22Rv1 (cell line): Measurements from ENCODE around the gene ODAD4.
A peak's percentile ranks its signal among the peaks of the same experiment; 100 is the strongest.

Source experiments
- H3K27ac ChIP-seq: fragments of 450-650 bp; 2 replicates; pipeline ENCODE4 v1.5.1; 2017
- CTCF ChIP-seq: fragments of 450-650 bp; IDR thresholded peaks from 2 replicates; pipeline ENCODE4 v1.5.1; 2017; ENCODE audit warnings: mild to moderate bottlenecking
- ZFX ChIP-seq: fragments of 450-650 bp; IDR thresholded peaks from 2 replicates; pipeline ENCODE4 v1.6.1; 2017; ENCODE audit warnings: antibody characterized with exemption, borderline replicate concordance

Gene ODAD4

GRCh38 chr17:41985919-41986318, 55.5 kb downstream of the ODAD4 start:
- TF ChIP-seq CTCF (no peak), ZFX (no peak)
- H3K27ac ChIP-seq: no peak overlapping the region

DNA sequence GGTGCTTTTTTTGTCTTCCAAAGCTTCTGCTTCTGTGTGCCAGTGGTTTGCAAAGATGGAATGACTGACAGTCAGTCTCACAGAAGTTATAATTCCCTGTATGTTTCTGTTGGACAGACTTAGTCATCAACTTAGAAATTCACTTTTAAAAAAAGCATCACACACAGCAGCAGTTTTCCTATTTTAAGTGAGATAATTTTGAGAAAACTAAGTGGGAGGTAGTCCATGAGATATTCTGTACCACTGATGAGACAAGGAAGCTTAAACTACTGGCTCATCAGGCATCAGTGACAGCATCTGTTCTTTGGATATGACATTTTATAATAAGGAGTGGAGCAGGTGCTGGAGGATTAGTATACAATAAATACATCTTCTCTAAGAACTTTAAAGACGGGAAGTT, 56.2 kb downstream of the ODAD4 start:
- TF ChIP-seq ZFX (no peak), CTCF (no peak)
- H3K27ac ChIP-seq: no peak overlapping the region

- H3K27ac ChIP-seq: no peak overlapping the region
Observed at GRCh38 chr17:41987642-41988041, 57.2 kb downstream of the ODAD4 start.

DNA sequence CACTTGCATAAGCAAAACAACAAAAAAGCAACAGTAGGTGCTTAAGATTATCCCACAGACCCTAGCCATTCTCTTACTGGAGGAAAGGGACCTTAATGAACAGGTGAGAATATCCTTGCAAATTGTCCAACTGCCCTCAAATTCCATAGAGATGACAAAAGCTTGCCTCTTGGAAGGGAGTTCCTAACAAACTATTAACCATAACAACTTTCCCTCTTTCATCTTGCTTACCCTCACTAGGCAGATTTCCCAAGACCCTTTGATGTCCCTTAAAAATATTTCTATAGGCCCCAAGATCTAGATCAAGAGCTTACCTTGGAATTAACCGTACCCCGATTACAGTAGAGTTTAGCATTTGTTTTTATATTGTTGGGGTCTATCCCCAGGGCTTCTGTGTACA, 58.0 kb downstream of the ODAD4 start:
- TF ChIP-seq ZFX (no peak), CTCF (no peak)
- 0 out of 2 replicates have a peak overlapping the region, but pooled peaks have one; percentile 53 for H3K27ac ChIP-seq

More at GRCh38 chr17:41987642-41988041, 57.2 kb downstream of the ODAD4 start:
- TF ChIP-seq ZFX: no peak
- no peak for TF ChIP-seq CTCF

- no peak for TF ChIP-seq CTCF
- no peak for TF ChIP-seq ZFX
- peak overlapping the region; percentile 53 for H3K27ac ChIP-seq
Observed at GRCh38 chr17:41989702-41990419, 59.4 kb downstream of the ODAD4 start.

DNA sequence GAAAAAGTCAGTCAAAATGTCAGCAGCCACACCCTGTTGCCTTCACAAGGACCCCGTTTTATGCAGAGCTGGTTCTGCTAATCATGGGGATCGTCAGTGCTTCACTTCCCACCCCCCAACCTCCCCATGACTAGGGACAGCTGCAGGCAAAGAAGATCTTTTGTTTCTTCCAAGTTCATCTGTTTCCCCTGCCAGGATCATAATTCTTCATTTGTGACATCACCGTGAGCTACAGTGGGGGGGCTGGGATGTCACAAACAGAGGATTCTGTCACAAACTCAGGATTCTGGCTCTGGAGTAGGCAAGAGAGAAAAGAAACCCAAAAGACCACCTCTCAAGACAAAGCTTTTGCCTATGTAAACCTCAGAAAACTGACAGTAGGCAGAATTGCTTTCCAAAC, 62.2 kb downstream of the ODAD4 start:
- no peak overlapping the region for H3K27ac ChIP-seq
- no peak for TF ChIP-seq ZFX

GRCh38 chr17:41996855-41997164, 66.4 kb downstream of the ODAD4 start:
- no peak overlapping the region for H3K27ac ChIP-seq
- TF ChIP-seq ZFX: no peak
- no peak for TF ChIP-seq CTCF

GRCh38 chr17:41998497-41998896, 68.1 kb downstream of the ODAD4 start:
- H3K27ac ChIP-seq: no peak overlapping the region
- TF ChIP-seq CTCF (no peak), ZFX (no peak)
